ENCODE data around the gene TSPAN14. TPM values are rescaled to one million over a fixed set of nuclear protein-coding genes. Genes with fewer than 3 reads are reported as not detected.

The TSPAN14 gene
- total RNA-seq, 1 donor from 2014 or later, result 181 TPM

GRCh38 chr10:80500572-80501380 is 46.7 kb downstream of the TSPAN14 start:
- intact Hi-C loops (cut with micrococcal nuclease), result loop anchor here (1.0 kb wide), 2 partner anchors 12 to 28 kb away; no protein-coding TSS in a partner anchor

DNA sequence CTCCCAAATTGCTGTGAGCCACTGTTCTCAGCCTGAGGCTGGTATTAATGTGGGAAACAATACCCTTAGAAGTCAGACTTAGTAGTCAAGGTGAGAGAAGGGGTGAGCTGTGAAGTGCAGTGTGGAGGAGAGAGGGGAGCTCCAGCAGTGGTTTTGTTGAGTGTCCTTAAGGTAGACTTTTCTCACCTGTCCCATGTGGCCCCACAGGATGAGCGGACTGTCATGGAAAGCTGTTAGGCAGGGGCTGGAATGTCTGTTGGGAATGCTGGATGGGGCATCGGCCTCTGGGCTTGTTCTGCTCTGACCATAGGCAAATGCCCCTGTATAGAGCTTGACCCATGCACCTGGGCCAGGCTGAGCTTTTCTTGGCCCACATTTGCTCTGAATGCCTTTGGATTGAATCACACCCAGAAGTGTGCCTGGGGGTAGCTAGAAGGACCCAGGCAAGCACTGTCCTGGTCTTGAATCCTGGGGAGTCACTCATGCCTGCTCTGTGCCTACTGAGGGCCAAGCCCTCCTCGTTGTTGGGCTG is 47.3 kb downstream of the TSPAN14 start:
- intact Hi-C loops (cut with micrococcal nuclease), result no loop called here

- intact Hi-C loops (cut with micrococcal nuclease), result no loop called here
Observed at GRCh38 chr10:80501913-80502521, 47.9 kb downstream of the TSPAN14 start.

GRCh38 chr10:80502621-80503583 is 48.8 kb downstream of the TSPAN14 start:
- intact Hi-C loops (cut with micrococcal nuclease), result no loop called here

GRCh38 chr10:80503584-80504157 is 49.6 kb downstream of the TSPAN14 start:
- intact Hi-C loops (cut with micrococcal nuclease), result no loop called here

- intact Hi-C loops (cut with micrococcal nuclease), result no loop called here
Observed at GRCh38 chr10:80504158-80504811, 50.2 kb downstream of the TSPAN14 start.

DNA sequence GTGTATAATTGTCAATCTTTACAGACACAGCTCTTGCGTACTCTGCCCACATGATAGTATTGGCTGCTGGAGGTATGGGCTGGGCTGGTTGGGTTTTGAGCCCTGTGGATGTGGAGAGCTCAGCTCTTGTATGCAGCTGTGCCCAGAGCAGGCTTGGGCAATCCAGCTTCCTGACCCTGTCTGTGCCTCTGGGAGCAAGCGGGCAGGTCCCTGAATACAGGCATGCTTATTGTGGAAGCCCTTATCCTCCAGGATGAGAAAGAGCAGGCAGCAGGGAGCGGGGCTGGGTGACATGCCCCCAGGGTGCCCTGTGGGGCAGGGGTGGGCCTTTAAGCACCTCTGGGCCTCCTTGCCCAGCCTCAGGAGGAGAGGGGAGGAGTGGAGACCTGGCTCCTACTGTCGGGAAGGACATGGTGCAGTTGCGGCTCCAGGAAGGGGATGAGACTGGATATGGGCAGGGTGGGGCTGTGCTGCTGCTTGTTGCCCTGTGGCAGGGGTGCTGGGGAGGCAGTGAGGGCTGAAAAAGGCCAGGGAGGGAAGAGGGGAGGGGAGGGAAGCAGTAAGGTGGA is 50.9 kb downstream of the TSPAN14 start:
- intact Hi-C loops (cut with micrococcal nuclease), result loop anchor here (1.0 kb wide), 8 partner anchors 17 to 127 kb away; partner anchors contain the start of gene PRXL2A

DNA sequence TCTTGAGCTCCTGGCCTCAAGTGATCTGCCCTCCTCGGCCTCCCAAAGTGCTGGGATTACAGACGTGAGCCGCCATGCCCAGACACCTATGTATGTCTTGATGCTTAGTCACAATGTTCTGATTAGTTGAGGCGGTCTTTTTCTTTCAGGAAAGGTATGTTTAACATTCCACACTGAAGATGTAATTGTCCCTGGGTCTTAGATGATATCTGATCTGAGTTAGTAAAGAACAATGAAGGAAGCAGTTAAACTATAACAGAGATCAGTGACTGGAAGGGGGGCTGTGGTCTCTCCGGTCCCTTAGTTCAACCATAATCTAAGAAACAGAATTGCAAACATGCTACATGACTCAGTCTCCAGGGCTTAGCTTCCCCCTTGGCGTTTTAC is 52.1 kb downstream of the TSPAN14 start:
- intact Hi-C loops (cut with micrococcal nuclease), result no loop called here

DNA sequence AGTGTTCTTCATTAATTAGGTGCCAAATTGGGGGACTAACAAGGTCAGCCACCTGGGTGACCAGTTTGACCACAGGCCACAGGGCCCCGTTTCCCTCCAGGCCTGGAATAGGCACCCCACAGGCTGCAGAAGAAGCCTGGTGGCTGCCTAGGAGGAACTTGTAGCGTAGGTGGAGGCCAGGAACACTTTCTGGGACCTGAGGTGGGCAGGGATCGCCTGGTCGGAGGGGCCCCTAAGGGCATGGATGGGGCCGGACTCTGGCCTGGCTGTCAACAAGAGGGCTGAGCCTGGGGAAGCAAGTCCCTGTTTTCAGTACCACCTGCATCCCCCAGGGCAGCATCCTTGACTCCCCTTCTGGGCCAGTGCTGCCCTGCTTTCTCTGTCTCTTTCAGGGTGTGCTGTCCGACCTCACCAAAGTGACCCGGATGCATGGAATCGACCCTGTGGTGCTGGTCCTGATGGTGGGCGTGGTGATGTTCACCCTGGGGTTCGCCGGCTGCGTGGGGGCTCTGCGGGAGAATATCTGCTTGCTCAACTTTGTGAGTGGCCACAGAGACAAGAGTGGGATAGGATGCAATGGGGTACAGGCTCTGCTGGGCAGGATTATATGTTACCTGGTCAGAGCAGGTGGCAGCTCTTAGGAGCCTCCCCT is 52.9 kb downstream of the TSPAN14 start:
- intact Hi-C loops (cut with micrococcal nuclease), result no loop called here

GRCh38 chr10:80509108-80509402 is 54.9 kb downstream of the TSPAN14 start:
- intact Hi-C loops (cut with micrococcal nuclease), result no loop called here

DNA sequence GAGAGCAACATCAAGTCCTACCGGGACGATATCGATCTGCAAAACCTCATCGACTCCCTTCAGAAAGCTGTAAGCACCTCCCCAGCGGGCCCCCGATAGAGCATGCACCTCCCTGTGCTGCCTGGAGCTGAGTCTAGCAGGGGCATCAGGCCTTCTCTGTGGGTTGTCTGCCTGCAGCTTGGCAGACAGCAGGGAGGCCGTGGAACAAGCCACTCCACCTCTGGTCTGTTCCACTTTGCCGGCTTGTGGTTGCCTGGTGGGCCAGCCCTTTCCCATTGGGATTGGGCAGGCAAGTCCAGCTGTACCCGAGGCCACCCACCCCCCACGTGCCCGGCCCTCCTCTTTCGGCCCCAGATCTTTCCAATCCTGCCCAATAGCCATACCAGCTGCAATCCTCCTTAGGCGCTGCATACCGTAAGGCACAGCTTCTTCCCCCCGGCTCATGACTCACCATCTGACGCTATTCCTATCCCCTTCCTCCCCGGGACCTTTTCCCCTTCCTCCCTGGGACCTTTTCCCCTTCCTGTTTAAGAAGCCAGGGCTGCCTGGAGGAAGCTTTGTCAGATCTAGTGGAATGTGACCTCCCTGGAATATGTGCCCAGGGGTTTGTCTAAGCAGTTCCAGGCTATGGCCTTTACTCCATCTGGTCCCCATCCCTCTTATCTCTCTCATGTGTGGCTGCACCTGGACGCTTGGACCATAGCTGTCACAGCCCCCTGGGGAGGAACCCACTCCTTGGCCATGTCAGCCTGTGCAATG is 55.5 kb downstream of the TSPAN14 start:
- intact Hi-C loops (cut with micrococcal nuclease), result no loop called here

DNA sequence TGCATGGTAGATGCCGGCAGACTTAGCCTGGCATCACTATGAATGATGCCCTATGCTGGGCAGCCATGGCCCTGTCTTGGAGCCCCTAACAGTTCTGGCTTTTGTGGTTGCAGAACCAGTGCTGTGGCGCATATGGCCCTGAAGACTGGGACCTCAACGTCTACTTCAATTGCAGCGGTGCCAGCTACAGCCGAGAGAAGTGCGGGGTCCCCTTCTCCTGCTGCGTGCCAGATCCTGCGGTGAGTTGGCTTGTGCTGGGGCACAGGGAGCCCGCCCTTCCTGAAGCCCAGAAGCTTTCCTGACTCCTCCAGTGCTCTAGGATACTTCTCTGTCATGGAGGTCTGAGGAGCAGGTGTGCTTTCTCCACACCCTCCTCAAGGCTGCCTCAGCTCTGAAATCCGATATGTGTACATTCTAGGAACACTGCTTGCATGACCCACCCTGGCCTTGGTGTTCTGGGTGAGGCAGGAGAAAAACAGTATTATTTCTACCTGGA is 58.0 kb downstream of the TSPAN14 start:
- intact Hi-C loops (cut with micrococcal nuclease), result no loop called here

GRCh38 chr10:80513106-80513505 is 59.0 kb downstream of the TSPAN14 start:
- intact Hi-C loops (cut with micrococcal nuclease), result no loop called here

DNA sequence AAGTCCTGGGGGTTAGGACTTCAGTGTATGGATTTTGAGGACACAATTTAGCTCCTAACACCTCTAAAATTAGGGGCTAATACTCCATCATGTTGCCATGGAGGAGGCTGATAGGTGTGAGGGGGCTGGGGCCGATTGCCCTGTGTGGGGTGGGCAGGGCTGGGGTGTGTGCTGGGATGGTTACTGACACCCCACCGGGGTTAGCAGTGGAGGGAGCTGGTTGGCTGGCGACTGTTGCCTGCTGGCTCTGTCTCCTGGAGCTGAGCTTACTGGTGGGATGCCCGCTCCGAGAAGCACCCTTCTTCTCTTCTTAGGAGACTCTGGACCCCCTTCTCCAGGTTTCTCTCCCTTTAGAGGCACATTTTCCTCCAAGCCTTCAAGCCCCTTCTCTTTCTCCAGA is 61.4 kb downstream of the TSPAN14 start:
- intact Hi-C loops (cut with micrococcal nuclease), result no loop called here

DNA sequence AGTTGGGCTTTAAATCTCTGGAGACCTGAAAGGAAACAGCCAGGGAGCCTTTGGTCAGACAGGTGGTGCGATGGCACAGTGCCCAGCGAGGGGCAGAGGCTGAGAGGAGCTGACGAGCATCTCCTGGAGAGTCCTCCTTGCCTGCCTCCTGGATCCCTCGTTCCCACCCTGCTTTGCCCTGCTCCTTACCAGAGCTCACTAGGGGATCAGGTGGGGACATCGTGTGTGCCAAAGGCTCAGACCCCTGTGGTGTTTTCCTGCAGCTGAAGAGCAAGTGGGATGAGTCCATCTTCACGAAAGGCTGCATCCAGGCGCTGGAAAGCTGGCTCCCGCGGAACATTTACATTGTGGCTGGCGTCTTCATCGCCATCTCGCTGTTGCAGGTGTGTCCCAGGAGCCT is 61.8 kb downstream of the TSPAN14 start:
- intact Hi-C loops (cut with micrococcal nuclease), result no loop called here

- intact Hi-C loops (cut with micrococcal nuclease), result no loop called here
Observed at GRCh38 chr10:80516506-80517075, 62.5 kb downstream of the TSPAN14 start.

DNA sequence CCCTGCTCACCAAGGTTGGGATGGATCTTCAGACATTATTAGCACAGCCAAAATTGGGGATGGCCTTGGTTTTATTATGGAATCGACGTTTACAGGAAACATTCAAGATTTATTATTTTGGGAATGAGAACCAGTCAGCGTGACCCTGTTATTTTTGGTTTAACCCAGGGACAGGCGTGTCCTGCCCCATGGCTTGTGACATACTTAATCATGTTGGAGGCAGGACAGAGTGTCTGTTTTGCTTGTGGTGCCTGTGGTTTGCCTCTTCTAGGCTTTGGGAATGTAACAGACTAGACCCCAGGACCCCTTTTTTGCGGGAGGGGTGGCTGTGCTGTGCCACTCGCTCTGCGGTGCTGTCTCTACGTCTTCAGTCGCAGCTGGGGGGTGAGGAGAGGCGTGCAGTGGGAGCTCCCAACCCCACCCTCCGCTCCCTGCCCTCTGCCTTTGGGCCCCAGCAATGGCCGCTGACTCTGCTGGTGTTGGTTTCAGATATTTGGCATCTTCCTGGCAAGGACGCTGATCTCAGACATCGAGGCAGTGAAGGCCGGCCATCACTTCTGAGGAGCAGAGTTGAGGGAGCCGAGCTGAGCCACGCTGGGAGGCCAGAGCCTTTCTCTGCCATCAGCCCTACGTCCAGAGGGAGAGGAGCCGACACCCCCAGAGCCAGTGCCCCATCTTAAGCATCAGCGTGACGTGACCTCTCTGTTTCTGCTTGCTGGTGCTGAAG is 63.5 kb downstream of the TSPAN14 start:
- intact Hi-C loops (cut with micrococcal nuclease), result no loop called here

Measured in T-helper 1 cell treated with Interleukin-12 subunit alpha and Interleukin-12 subunit beta and Interleukin-4 antibody, amounts not matched to agents 30 ng/mL and 1 ng/mL, for 36 hours (primary cell).